Measurements from ENCODE around the gene IL10RB.

- TF ChIP-seq CTCF (IDR thresholded peaks at IDR 0.05; ENCODE audit: control extremely low read depth in 1 of 3, insufficient read depth in 1 of 3, low read depth in 1 of 3, low read length in 3 of 3) (no peak), ATF2 (IDR thresholded peaks at IDR 0.05; ENCODE audit: low read length) (no peak), KDM5A (IDR thresholded peaks at IDR 0.05; ENCODE audit: low read length) (no peak), SUZ12 (IDR thresholded peaks at IDR 0.05; ENCODE audit: low read length) (no peak), RFX5 (IDR thresholded peaks at IDR 0.05; ENCODE audit: borderline replicate concordance, low read depth, low read length) (no peak), RXRA (IDR thresholded peaks at IDR 0.05; ENCODE audit: insufficient read depth, low read depth, low read length) (no peak), POLR2A (IDR thresholded peaks at IDR 0.05; ENCODE audit: control extremely low read depth in 1 of 2, low read depth in 2 of 2, low read length in 2 of 2) (no peak), POLR2AphosphoS5 (IDR thresholded peaks at IDR 0.05; ENCODE audit: low read depth, low read length) (no peak), EZH2 (IDR thresholded peaks at IDR 0.05; ENCODE audit: low read depth, low read length, severe bottlenecking) (no peak), JUN (IDR thresholded peaks at IDR 0.05; ENCODE audit: low read depth, low read length) (no peak)
Observed at GRCh38 chr21:33238565-33239255, 27.5 kb upstream of the IL10RB start.

Measured in H1 (cell line).